WTC11 (cell line): Measurements from ENCODE around the gene FERMT2. TPM values are rescaled to one million over a fixed set of nuclear protein-coding genes. Genes with fewer than 3 reads are reported as not detected.

ENCODE experiments used
- ATAC-seq: fragments of 200-7000 bp; cut with Tn5 transposase; 2 replicates; pipeline ENCODE4 v1.10.0; 2021; ENCODE audit warnings: mild to moderate bottlenecking, moderate library complexity
- CTCF ChIA-PET: fragments of 300-600 bp; sonication (Branson Sonifier 250); formaldehyde crosslinking; loops from one replicate; lab custom pipeline; 2021; ENCODE audit warnings: antibody characterized with exemption; lab: Charles Lee
- POLR2A ChIA-PET: fragments of 350-600 bp; sonication (Branson Sonifier 250); formaldehyde crosslinking; loops from one replicate; lab custom pipeline; 2021; ENCODE audit warnings: antibody characterized with exemption; lab: Charles Lee
- DNase-seq: peaks from one replicate; pipeline ENCODE4 v3.0.0; 2021; ENCODE audit warnings: low spot score
- H3K27ac Mint-ChIP-seq: 2 replicates; pipeline ENCODE4 v1.8.0; 2021; ENCODE audit warnings: mixed read lengths
- H3K27me3 Mint-ChIP-seq: 2 replicates; pipeline ENCODE4 v1.8.0; 2021; ENCODE audit warnings: low read depth, mild to moderate bottlenecking, moderate library complexity, mixed read lengths
- H3K36me3 Mint-ChIP-seq: 2 replicates; pipeline ENCODE4 v1.8.0; 2021; ENCODE audit warnings: mixed read lengths
- H3K4me1 Mint-ChIP-seq: 2 replicates; pipeline ENCODE4 v1.8.0; 2022; ENCODE audit warnings: mixed read lengths
- H3K4me3 Mint-ChIP-seq: 2 replicates; pipeline ENCODE4 v1.8.0; 2021; ENCODE audit warnings: mild to moderate bottlenecking, moderate library complexity, mixed read lengths
- H3K9me3 Mint-ChIP-seq: 2 replicates; pipeline ENCODE4 v1.8.0; 2021; ENCODE audit warnings: mixed read lengths
- EMX1 ChIP-seq: fragments of 250-450 bp; sonication (Bioruptor Pico); IDR thresholded peaks from 2 replicates; pipeline ENCODE4 v1.8.0; 2021; ENCODE audit warnings: mild to moderate bottlenecking
- FOXK1 ChIP-seq: sonication (generic); formaldehyde crosslinking; IDR thresholded peaks from 2 replicates; pipeline ENCODE4 v1.8.0; 2022; ENCODE audit warnings: mild to moderate bottlenecking, moderate library complexity, missing genetic modification reagents
- FOXP1 ChIP-seq: sonication (generic); formaldehyde crosslinking; IDR thresholded peaks from 2 replicates; pipeline ENCODE4 v1.8.0; 2022; ENCODE audit warnings: missing genetic modification reagents, mild to moderate bottlenecking, moderate library complexity, borderline replicate concordance
- KAT7 ChIP-seq: sonication (generic); formaldehyde crosslinking; IDR thresholded peaks from 2 replicates; pipeline ENCODE4 v1.8.1; 2023; ENCODE audit warnings: missing genetic modification reagents, mild to moderate bottlenecking, borderline replicate concordance
- MXD4 ChIP-seq: fragments of 250-450 bp; sonication (Bioruptor Pico); IDR thresholded peaks from 2 replicates; pipeline ENCODE4 v1.8.0; 2021; ENCODE audit warnings: mild to moderate bottlenecking, moderate library complexity, borderline replicate concordance
- NFE2L1 ChIP-seq: sonication (generic); formaldehyde crosslinking; IDR thresholded peaks from 2 replicates; pipeline ENCODE4 v1.8.1; 2023; ENCODE audit warnings: missing genetic modification reagents
- NR1H2 ChIP-seq: sonication (generic); formaldehyde crosslinking; IDR thresholded peaks from 2 replicates; pipeline ENCODE4 v1.9.0; 2021; ENCODE audit warnings: mild to moderate bottlenecking, moderate library complexity, missing genetic modification reagents
- NR3C1 ChIP-seq: sonication (generic); formaldehyde crosslinking; conservative IDR thresholded peaks from 2 replicates; pipeline ENCODE4 v1.8.1; 2023; ENCODE audit warnings: low read depth, mild to moderate bottlenecking, missing genetic modification reagents
- PRRX2 ChIP-seq: fragments of 250-450 bp; sonication (Bioruptor Pico); IDR thresholded peaks from 2 replicates; pipeline ENCODE4 v1.8.0; 2021; ENCODE audit warnings: mild to moderate bottlenecking
- RORB ChIP-seq: fragments of 250-450 bp; sonication (Bioruptor Pico); IDR thresholded peaks from 2 replicates; pipeline ENCODE4 v1.9.0; 2021; ENCODE audit warnings: mild to moderate bottlenecking
- SMAD4 ChIP-seq: sonication (generic); formaldehyde crosslinking; IDR thresholded peaks from 2 replicates; pipeline ENCODE4 v1.8.0; 2022; ENCODE audit warnings: mild to moderate bottlenecking, missing genetic modification reagents
- TEAD1 ChIP-seq: sonication (generic); formaldehyde crosslinking; IDR thresholded peaks from 2 replicates; pipeline ENCODE4 v1.8.0; 2022; ENCODE audit warnings: mild to moderate bottlenecking, missing genetic modification reagents
- ZNF396 ChIP-seq: fragments of 250-450 bp; sonication (Bioruptor Pico); IDR thresholded peaks from 2 replicates; pipeline ENCODE4 v1.8.0; 2021; ENCODE audit warnings: mild to moderate bottlenecking, moderate library complexity, borderline replicate concordance
- total RNA-seq: library from RNA; stranded (reverse); gene quantifications from 3 replicates; pipeline ENCODE4 v1.2.3, GENCODE V29; 2021
- TF ChIP-seq, protein P1 (sequence below): fragments of 250-450 bp; sonication (Bioruptor Pico); IDR thresholded peaks from 2 replicates; pipeline ENCODE4 v1.9.0; 2021; ENCODE audit warnings: moderate library complexity, mild to moderate bottlenecking, inconsistent platforms, borderline replicate concordance
- TF ChIP-seq, protein P2 (sequence below): sonication (generic); formaldehyde crosslinking; conservative IDR thresholded peaks from 2 replicates; pipeline ENCODE4 v1.8.1; 2023; ENCODE audit warnings: mild to moderate bottlenecking, low read depth, missing genetic modification reagents, moderate library complexity
- TF ChIP-seq, protein P3 (sequence below): sonication (generic); formaldehyde crosslinking; IDR thresholded peaks from 2 replicates; pipeline ENCODE4 v1.8.1; 2023; ENCODE audit warnings: mild to moderate bottlenecking, moderate library complexity, missing genetic modification reagents
- TF ChIP-seq, protein P4 (sequence below): sonication (generic); formaldehyde crosslinking; IDR thresholded peaks from 2 replicates; pipeline ENCODE4 v1.8.1; 2023; ENCODE audit warnings: mild to moderate bottlenecking, missing genetic modification reagents
- TF ChIP-seq, protein P5 (sequence below): sonication (generic); formaldehyde crosslinking; IDR thresholded peaks from 2 replicates; pipeline ENCODE4 v1.8.0; 2022; ENCODE audit warnings: mild to moderate bottlenecking, missing genetic modification reagents
- TF ChIP-seq, protein P6 (sequence below): sonication (generic); formaldehyde crosslinking; IDR thresholded peaks from 2 replicates; pipeline ENCODE4 v1.8.0; 2023; ENCODE audit warnings: missing genetic modification reagents
- TF ChIP-seq, protein P7 (sequence below): sonication (generic); formaldehyde crosslinking; IDR thresholded peaks from 2 replicates; pipeline ENCODE4 v1.8.0; 2022; ENCODE audit warnings: mild to moderate bottlenecking, missing genetic modification reagents

Gene FERMT2
- total RNA-seq, 1 experiment from 2014 or later: 92.8 TPM

DNA sequence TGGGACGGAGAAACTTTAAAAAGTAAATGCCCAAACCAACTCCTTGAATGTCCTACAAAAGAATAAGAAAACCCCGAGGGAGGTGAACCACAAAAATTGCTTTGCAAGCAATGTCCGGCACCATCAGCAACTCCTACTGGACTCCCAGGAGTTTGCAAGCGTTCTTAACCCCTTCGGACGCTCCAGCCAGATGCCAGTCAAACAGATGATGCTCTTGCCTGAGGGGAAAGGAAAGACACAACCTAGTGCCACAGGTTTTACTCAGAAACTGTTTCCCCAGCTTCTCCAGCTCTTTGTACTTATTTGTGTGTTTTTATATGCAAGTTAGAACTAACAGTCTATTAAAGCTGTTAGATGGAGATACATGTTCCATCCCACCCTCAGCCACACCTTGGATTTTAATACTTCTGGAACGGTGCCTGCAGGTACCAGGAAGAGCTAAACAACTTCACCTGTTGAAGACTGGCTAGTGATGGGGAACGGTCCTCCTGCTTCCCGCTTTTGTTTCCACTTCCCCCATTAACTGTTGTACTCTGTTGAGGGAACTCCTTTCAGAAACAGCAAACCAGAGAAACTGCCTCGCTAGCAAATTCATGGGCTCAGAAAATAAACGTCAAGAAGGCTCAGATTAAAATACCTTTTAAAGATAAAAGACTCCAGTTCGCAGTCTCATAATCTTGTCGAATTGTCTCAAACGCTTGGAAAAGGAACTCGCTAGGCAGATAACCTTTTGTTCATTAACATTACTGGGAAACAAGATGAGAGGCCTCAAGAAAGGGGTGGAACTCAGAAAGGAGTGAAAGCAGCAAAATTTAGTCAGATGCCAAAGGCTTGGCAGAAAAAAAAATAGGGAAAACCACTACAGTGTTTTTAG is 1.1 kb upstream of the FERMT2 start (continued):
- TF ChIP-seq, protein P1, sequence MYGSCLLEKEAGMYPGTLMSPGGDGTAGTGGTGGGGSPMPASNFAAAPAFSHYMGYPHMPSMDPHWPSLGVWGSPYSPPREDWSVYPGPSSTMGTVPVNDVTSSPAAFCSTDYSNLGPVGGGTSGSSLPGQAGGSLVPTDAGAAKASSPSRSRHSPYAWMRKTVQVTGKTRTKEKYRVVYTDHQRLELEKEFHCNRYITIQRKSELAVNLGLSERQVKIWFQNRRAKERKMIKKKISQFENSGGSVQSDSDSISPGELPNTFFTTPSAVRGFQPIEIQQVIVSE (CRISPR knock-in tag): no peak
- no peak for TF ChIP-seq MXD4 (CRISPR knock-in tag)
- TF ChIP-seq SMAD4: no peak
- TF ChIP-seq, protein P2, sequence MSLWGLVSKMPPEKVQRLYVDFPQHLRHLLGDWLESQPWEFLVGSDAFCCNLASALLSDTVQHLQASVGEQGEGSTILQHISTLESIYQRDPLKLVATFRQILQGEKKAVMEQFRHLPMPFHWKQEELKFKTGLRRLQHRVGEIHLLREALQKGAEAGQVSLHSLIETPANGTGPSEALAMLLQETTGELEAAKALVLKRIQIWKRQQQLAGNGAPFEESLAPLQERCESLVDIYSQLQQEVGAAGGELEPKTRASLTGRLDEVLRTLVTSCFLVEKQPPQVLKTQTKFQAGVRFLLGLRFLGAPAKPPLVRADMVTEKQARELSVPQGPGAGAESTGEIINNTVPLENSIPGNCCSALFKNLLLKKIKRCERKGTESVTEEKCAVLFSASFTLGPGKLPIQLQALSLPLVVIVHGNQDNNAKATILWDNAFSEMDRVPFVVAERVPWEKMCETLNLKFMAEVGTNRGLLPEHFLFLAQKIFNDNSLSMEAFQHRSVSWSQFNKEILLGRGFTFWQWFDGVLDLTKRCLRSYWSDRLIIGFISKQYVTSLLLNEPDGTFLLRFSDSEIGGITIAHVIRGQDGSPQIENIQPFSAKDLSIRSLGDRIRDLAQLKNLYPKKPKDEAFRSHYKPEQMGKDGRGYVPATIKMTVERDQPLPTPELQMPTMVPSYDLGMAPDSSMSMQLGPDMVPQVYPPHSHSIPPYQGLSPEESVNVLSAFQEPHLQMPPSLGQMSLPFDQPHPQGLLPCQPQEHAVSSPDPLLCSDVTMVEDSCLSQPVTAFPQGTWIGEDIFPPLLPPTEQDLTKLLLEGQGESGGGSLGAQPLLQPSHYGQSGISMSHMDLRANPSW (CRISPR knock-in tag): no peak
- no peak for TF ChIP-seq ZNF396 (CRISPR knock-in tag)
- TF ChIP-seq FOXK1 (CRISPR knock-in tag): 0 out of 2 replicates have a peak, but pooled peaks have one; percentile 15
- 0 out of 2 replicates have a peak, but pooled peaks have one; percentile 6 for TF ChIP-seq TEAD1 (CRISPR knock-in tag)
- no peak for TF ChIP-seq RORB (CRISPR knock-in tag)
- no peak for TF ChIP-seq PRRX2 (CRISPR knock-in tag)

DNA sequence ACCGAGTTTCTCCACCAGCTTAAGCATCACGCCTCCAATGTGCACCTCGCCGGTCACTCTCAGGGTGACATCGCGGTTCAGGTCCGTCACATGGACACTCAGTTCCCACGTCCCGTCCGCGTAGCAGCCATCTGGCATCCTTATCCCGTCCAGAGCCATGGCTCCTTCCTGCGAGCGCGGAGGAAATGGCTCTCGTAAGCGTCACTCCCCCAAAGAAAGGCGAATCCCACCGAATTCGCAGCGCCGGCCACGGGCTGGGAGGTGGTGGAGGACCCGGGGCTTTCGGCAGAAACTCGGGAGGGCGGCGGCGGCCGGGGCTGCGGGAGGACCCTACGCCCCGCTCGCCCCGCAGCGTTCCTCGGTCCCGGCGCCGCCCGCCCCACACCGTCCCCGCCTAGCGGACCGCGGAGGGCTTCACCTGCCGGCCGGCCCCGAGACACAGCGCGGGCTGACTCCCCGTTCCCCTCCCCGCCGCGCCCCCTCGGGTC is 396 bp downstream of the FERMT2 start:
- ChIA-PET CTCF (interaction anchor here (3.2 kb wide), 1 partner anchor 10 kb away, joined by 15 read pairs; no protein-coding TSS in a partner anchor), POLR2A (interaction anchor here (1.0 kb wide), 1 partner anchor 160 kb away, joined by 3 read pairs; no protein-coding TSS in a partner anchor)
- no peaks in the 10 kb centered on the region for H3K27me3 Mint-ChIP-seq

More for the DNA sequence above, 396 bp downstream of the FERMT2 start:
- ATAC-seq (peak; percentile 48), DNase-seq (peak; percentile 63)
- TF ChIP-seq, protein P3, sequence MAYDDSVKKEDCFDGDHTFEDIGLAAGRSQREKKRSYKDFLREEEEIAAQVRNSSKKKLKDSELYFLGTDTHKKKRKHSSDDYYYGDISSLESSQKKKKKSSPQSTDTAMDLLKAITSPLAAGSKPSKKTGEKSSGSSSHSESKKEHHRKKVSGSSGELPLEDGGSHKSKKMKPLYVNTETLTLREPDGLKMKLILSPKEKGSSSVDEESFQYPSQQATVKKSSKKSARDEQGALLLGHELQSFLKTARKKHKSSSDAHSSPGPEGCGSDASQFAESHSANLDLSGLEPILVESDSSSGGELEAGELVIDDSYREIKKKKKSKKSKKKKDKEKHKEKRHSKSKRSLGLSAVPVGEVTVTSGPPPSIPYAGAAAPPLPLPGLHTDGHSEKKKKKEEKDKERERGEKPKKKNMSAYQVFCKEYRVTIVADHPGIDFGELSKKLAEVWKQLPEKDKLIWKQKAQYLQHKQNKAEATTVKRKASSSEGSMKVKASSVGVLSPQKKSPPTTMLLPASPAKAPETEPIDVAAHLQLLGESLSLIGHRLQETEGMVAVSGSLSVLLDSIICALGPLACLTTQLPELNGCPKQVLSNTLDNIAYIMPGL: 0 out of 2 replicates have a peak, but pooled peaks have one; percentile 28
- 0 out of 2 replicates have a peak, but pooled peaks have one; percentile 2 for TF ChIP-seq NFE2L1
- no peak for TF ChIP-seq EMX1 (CRISPR knock-in tag)
- TF ChIP-seq, protein P4, sequence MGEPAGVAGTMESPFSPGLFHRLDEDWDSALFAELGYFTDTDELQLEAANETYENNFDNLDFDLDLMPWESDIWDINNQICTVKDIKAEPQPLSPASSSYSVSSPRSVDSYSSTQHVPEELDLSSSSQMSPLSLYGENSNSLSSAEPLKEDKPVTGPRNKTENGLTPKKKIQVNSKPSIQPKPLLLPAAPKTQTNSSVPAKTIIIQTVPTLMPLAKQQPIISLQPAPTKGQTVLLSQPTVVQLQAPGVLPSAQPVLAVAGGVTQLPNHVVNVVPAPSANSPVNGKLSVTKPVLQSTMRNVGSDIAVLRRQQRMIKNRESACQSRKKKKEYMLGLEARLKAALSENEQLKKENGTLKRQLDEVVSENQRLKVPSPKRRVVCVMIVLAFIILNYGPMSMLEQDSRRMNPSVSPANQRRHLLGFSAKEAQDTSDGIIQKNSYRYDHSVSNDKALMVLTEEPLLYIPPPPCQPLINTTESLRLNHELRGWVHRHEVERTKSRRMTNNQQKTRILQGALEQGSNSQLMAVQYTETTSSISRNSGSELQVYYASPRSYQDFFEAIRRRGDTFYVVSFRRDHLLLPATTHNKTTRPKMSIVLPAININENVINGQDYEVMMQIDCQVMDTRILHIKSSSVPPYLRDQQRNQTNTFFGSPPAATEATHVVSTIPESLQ (CRISPR knock-in tag): no peak
- TF ChIP-seq NR3C1 (CRISPR knock-in tag): 0 out of 2 replicates have a peak, but pooled peaks have one; percentile 6
- TF ChIP-seq KAT7 (CRISPR knock-in tag): peak; percentile 30; the same call in 1 of the 2 replicates
- TF ChIP-seq, protein P5, sequence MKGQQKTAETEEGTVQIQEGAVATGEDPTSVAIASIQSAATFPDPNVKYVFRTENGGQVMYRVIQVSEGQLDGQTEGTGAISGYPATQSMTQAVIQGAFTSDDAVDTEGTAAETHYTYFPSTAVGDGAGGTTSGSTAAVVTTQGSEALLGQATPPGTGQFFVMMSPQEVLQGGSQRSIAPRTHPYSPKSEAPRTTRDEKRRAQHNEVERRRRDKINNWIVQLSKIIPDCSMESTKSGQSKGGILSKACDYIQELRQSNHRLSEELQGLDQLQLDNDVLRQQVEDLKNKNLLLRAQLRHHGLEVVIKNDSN (CRISPR knock-in tag): peak; percentile 24; the same call in 1 of the 2 replicates
- 0 out of 2 replicates have a peak, but pooled peaks have one; percentile 77 for TF ChIP-seq FOXP1 (CRISPR knock-in tag)
- TF ChIP-seq, protein P6, sequence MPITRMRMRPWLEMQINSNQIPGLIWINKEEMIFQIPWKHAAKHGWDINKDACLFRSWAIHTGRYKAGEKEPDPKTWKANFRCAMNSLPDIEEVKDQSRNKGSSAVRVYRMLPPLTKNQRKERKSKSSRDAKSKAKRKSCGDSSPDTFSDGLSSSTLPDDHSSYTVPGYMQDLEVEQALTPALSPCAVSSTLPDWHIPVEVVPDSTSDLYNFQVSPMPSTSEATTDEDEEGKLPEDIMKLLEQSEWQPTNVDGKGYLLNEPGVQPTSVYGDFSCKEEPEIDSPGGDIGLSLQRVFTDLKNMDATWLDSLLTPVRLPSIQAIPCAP (CRISPR knock-in tag): 0 out of 2 replicates have a peak, but pooled peaks have one; percentile 25
- TF ChIP-seq NR1H2 (CRISPR knock-in tag): no peak
- TF ChIP-seq FOXK1 (CRISPR knock-in tag): peak; percentile 13; the same call in 1 of the 2 replicates
- TF ChIP-seq, protein P7, sequence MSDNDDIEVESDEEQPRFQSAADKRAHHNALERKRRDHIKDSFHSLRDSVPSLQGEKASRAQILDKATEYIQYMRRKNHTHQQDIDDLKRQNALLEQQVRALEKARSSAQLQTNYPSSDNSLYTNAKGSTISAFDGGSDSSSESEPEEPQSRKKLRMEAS (CRISPR knock-in tag): 0 out of 2 replicates have a peak, but pooled peaks have one; percentile 18
- Mint-ChIP-seq H3K27ac (peak overlapping the region; percentile 98), H3K4me3 (peak overlapping the region; percentile 99), H3K36me3 (peaks cover 10% of the 10 kb centered on the region), H3K4me1 (peaks cover 48% of the 10 kb centered on the region), H3K9me3 (no peaks in the 10 kb centered on the region)
